HepG2 (cell line): Measurements from ENCODE around the gene SLC22A14. TPM values are rescaled to one million over a fixed set of nuclear protein-coding genes. Genes with fewer than 3 reads are reported as not detected.
"Not testable (repeated sequence)": the region's sequence is repeated elsewhere in the genome, so short reads cannot be mapped to it uniquely, and the experiment has no call there.

Experiments used
- ATAC-seq: fragments of 200-7000 bp; cut with Tn5 transposase; 3 replicates; pipeline ENCODE4 v1.9.1; 2020; ENCODE audit warnings: mild to moderate bottlenecking, moderate library complexity
- BruUV-seq: library from RNA; stranded (reverse); fragments of 400-500 nt; replicated peaks from 2 replicates; lab custom pipeline; 2021; lab: Mats Ljungman, UMichigan
- CTCF ChIA-PET: fragments of 300-600 bp; formaldehyde crosslinking; extraction: SDS; loops from one replicate; lab custom pipeline; 2021; ENCODE audit warnings: low total read pairs, inconsistent platforms, low intra/inter-chr PET ratio; lab: Yijun Ruan, JAX
- POLR2A ChIA-PET: fragments of 350-600 bp; sonication (Branson Sonifier 250); formaldehyde crosslinking; loops from one replicate; lab custom pipeline; 2020; ENCODE audit warnings: antibody characterized with exemption, inconsistent platforms; lab: Yijun Ruan, JAX
- DNase-seq: peaks from one replicate; pipeline ENCODE4 v3.0.0-alpha.2; 2015; ENCODE audit warnings: low spot score
- FAIRE-seq: peaks from 3 replicates; lab custom pipeline; 2011; peaks lifted over from hg19 to GRCh38; lab: Jason Lieb, UNC
- H2AFZ ChIP-seq: one replicate; pipeline ENCODE4 v1.6.1; 2011; ENCODE audit warnings: low read length, inconsistent platforms
- H3K27ac ChIP-seq: fragments of 300-600 bp; 3 replicates; pipeline ENCODE4 v1.8.0; 2011; ENCODE audit warnings: mixed run types, mild to moderate bottlenecking, mixed read lengths, low read length, inconsistent platforms; ENCODE audit not compliant: insufficient read depth; ENCODE audit errors: extremely low read length
- H3K27me3 ChIP-seq, 2 experiments: fragments of 200-600 bp in 1 of 2; 2 replicates in 1 of 2; 3 replicates in 1 of 2; pipeline versions ENCODE4 v1.6.0 to v1.8.0; 2011; ENCODE audit warnings: low read length in 2 of 2, mild to moderate bottlenecking in 2 of 2, moderate library complexity in 2 of 2, inconsistent platforms in 1 of 2; ENCODE audit not compliant: insufficient read depth in 2 of 2, control insufficient read depth in 1 of 2
- H3K36me3 ChIP-seq, 2 experiments: fragments of 200-600 bp in 1 of 2; replicated peaks in 1 of 2; 2 replicates in 1 of 2; 3 replicates in 1 of 2; pipeline versions ENCODE4 v1.5.1 to v1.8.0; 2011; ENCODE audit warnings: low read length in 2 of 2, inconsistent platforms in 1 of 2; ENCODE audit not compliant: insufficient read depth in 2 of 2, control insufficient read depth in 1 of 2
- H3K4me1 ChIP-seq: 2 replicates; pipeline ENCODE4 v1.5.1; 2012; ENCODE audit warnings: low read length, inconsistent platforms; ENCODE audit not compliant: insufficient read depth
- H3K4me2 ChIP-seq: 2 replicates; pipeline ENCODE4 v1.6.0; 2011; ENCODE audit warnings: low read depth, low read length, inconsistent platforms
- H3K4me3 ChIP-seq, 3 experiments: fragments of 200-600 bp in 1 of 3; sonication (generic), shearing (Covaris generic) in 1 of 3; replicated peaks in 1 of 3; 2 replicates each; pipeline ENCODE4 v1.5.1; 2011 to 2016; ENCODE audit warnings: low read length in 3 of 3, inconsistent platforms in 2 of 3, low read depth in 2 of 3, mild to moderate bottlenecking in 2 of 3, control low read depth in 1 of 3, mixed read lengths in 1 of 3; ENCODE audit not compliant: insufficient read depth in 1 of 3
- H3K79me2 ChIP-seq: one replicate; pipeline ENCODE4 v1.6.1; 2011; ENCODE audit warnings: low read length, inconsistent platforms; ENCODE audit not compliant: insufficient read depth
- H3K9ac ChIP-seq: 2 replicates; pipeline ENCODE4 v1.6.0; 2011; ENCODE audit warnings: mild to moderate bottlenecking, low read depth, low read length, inconsistent platforms; ENCODE audit not compliant: insufficient read depth
- H3K9me3 ChIP-seq: 2 replicates; pipeline ENCODE4 v1.5.1; 2012; ENCODE audit warnings: mild to moderate bottlenecking, low read length
- H4K20me1 ChIP-seq: 2 replicates; pipeline ENCODE4 v1.6.0; 2011; ENCODE audit warnings: inconsistent platforms, mild to moderate bottlenecking, low read length, moderate library complexity; ENCODE audit not compliant: insufficient read depth
- CERS6 ChIP-seq: sonication (generic); formaldehyde crosslinking; IDR thresholded peaks from 2 replicates; pipeline ENCODE4 v1.5.0; 2020; ENCODE audit warnings: missing genetic modification reagents
- CSRNP2 ChIP-seq: sonication (generic); formaldehyde crosslinking; conservative IDR thresholded peaks from 2 replicates; pipeline ENCODE4 v1.8.0; 2022; ENCODE audit warnings: low read depth, missing genetic modification reagents
- IKZF1 ChIP-seq: fragments of 450-650 bp; IDR thresholded peaks from 2 replicates; pipeline ENCODE4 v1.7.1; 2016
- SALL2 ChIP-seq: sonication (generic); formaldehyde crosslinking; IDR thresholded peaks from 2 replicates; pipeline ENCODE4 v1.8.1; 2023; ENCODE audit warnings: mild to moderate bottlenecking, missing genetic modification reagents, inconsistent platforms
- SSRP1 ChIP-seq: IDR thresholded peaks from 2 replicates; pipeline ENCODE4 v1.6.1; 2016; ENCODE audit warnings: control low read depth
- ZBTB8A ChIP-seq: sonication (generic); formaldehyde crosslinking; IDR thresholded peaks from 2 replicates; pipeline ENCODE4 v1.4.0; 2020; ENCODE audit warnings: mild to moderate bottlenecking, low read depth, missing genetic modification reagents, borderline replicate concordance
- ZMYM2 ChIP-seq: sonication (generic); formaldehyde crosslinking; IDR thresholded peaks from 2 replicates; pipeline ENCODE4 v1.8.0; 2022; ENCODE audit warnings: mild to moderate bottlenecking, missing genetic modification reagents
- ZNF839 ChIP-seq: sonication (generic); formaldehyde crosslinking; IDR thresholded peaks from 2 replicates; pipeline ENCODE4 v1.4.0; 2020; ENCODE audit warnings: missing genetic modification reagents, mild to moderate bottlenecking, borderline replicate concordance
- WGBS: methylation state at CpG from one replicate; pipeline ENCODE4 v1.1.6; 2017; ENCODE audit warnings: low lambda C conversion rate; 5-methylcytosine and 5-hydroxymethylcytosine counted together
- in situ Hi-C: cut with HindIII; loops from 2 replicates; pipeline ENCODE4 v1.10.0; 2017; ENCODE audit warnings: low pct_unique_long_range_greater_than_20kb; ENCODE audit not compliant: extremely low pct_ligation_motif_present
- intact Hi-C: fragments of 100-400 bp; cut with micrococcal nuclease; formaldehyde crosslinking; loops from one replicate; pipeline ENCODE4 v1.10.0; 2022; ENCODE audit not compliant: unreplicated experiment
- polyA plus RNA-seq, 8 experiments: library from polyadenylated mRNA; depleted of rRNA in 3 of 8; stranded (reverse) in 7 of 8; unstranded in 1 of 8; fragments of >200 nt; fragmentation: Illumina TruSeq in 4 of 8; extraction: Trizol in 4 of 8; gene quantifications; 2 replicates each; pipeline versions ENCODE4 v1.2.1 to v1.2.3, GENCODE V29; 2011 to 2016; ENCODE audit warnings: low read depth in 4 of 8, missing spikeins in 1 of 8, mixed read lengths in 1 of 8; ENCODE audit not compliant: insufficient read depth in 1 of 8
- total RNA-seq, 5 experiments: library from RNA; depleted of rRNA; stranded (reverse); fragments of >200 nt; fragmentation: Illumina TruSeq; extraction: Trizol; gene quantifications; 2 replicates each; pipeline ENCODE4 v1.2.3, GENCODE V29; 2016; ENCODE audit warnings: low read depth in 1 of 5

SLC22A14 gene
- total and polyA plus RNA-seq, 2 of the 13 experiments (the other 11 are each of a cell fraction or from before 2014, with no cell fraction given) = 0.03 TPM; not detected in 1

- intact Hi-C loops (no loop called here), in situ Hi-C loops (no loop called here)
- no peak overlapping the region for H2AFZ ChIP-seq
- BruUV-seq = no TSS peak
- no peak overlapping the region for H3K27ac ChIP-seq
- no peaks in the 10 kb centered on the region for H3K79me2 ChIP-seq
- no peak overlapping the region for H3K9ac ChIP-seq
- no peak for TF ChIP-seq ZBTB8A (CRISPR knock-in tag)
- no peak for TF ChIP-seq CERS6
- TF ChIP-seq ZNF839 (CRISPR knock-in tag) = no peak
- TF ChIP-seq CSRNP2 (CRISPR knock-in tag) = no peak
- no peak for TF ChIP-seq IKZF1
- no peak for TF ChIP-seq SALL2
- no peak for TF ChIP-seq ZMYM2 (CRISPR knock-in tag)
- no peak for TF ChIP-seq SSRP1 (CRISPR knock-in tag)
- no peaks in the 10 kb centered on the region for H3K27me3 ChIP-seq
- no peaks in the 10 kb centered on the region for H3K4me1 ChIP-seq
- ChIA-PET POLR2A (no interaction called here), CTCF (no interaction called here)
- no peak for FAIRE-seq
- H3K4me2 ChIP-seq = no peak overlapping the region
- no peaks in the 10 kb centered on the region for H3K9me3 ChIP-seq
- H3K4me3 ChIP-seq = no peak overlapping the region
- ATAC-seq = no peak
- H3K36me3 ChIP-seq = peaks cover 5 to 65% of the 10 kb centered on the region in 2 experiments
- 94% methylated on average over 2 of the region's 2 CpGs for WGBS
- DNase-seq = no peak
- H4K20me1 ChIP-seq = no peaks in the 10 kb centered on the region
Observed at GRCh38 chr3:38238416-38239008, 43.6 kb upstream of the SLC22A14 start.

GRCh38 chr3:38242812-38243211 is 39.3 kb upstream of the SLC22A14 start:
- FAIRE-seq, H3K4me3 ChIP-seq, BruUV-seq, H3K27me3 ChIP-seq, H3K79me2 ChIP-seq, H3K9me3 ChIP-seq, ATAC-seq, H3K9ac ChIP-seq, POLR2A ChIA-PET, CTCF ChIA-PET, H3K4me2 ChIP-seq, DNase-seq, H3K4me1 ChIP-seq, H4K20me1 ChIP-seq, H2AFZ ChIP-seq, H3K27ac ChIP-seq, in situ Hi-C loops: not testable (repeated sequence)
- peaks cover 7 to 50% of the 10 kb centered on the region in 2 experiments; a peak in 4 of 5 replicates for H3K36me3 ChIP-seq
- WGBS = 94% methylated on average over 4 of the region's 4 CpGs
- intact Hi-C loops = loop anchor here (10.0 kb wide), 1 partner anchor 108 kb away; the partner anchor contains the start of genes ACAA1 and MYD88
